Measurements from ENCODE around the gene CFAP119.

GRCh38 chr16:30805370-30806169 is 43.7 kb upstream of the CFAP119 start:
- TF ChIP-seq POLR2A (IDR thresholded peaks at IDR 0.05) (peak; percentile 93 to 96), CTCF (IDR thresholded peaks at IDR 0.05) (peak in 1 of 6 experiments; percentile 8)
